NT2/D1 (cell line): Measurements from ENCODE around the gene GPR142.

Source experiments
- SUZ12 ChIP-seq: IDR thresholded peaks from 2 replicates; pipeline ENCODE4 v1.6.1; 2011; ENCODE audit not compliant: insufficient read length, insufficient read depth; ENCODE audit errors: extremely low read depth
- YY1 ChIP-seq: IDR thresholded peaks from 2 replicates; pipeline ENCODE4 v1.6.1; 2011; ENCODE audit not compliant: insufficient read length, insufficient read depth
- ZNF274 ChIP-seq: IDR thresholded peaks from 2 replicates; pipeline ENCODE4 v1.6.1; 2011; ENCODE audit warnings: mild to moderate bottlenecking, low read depth, low read length

DNA sequence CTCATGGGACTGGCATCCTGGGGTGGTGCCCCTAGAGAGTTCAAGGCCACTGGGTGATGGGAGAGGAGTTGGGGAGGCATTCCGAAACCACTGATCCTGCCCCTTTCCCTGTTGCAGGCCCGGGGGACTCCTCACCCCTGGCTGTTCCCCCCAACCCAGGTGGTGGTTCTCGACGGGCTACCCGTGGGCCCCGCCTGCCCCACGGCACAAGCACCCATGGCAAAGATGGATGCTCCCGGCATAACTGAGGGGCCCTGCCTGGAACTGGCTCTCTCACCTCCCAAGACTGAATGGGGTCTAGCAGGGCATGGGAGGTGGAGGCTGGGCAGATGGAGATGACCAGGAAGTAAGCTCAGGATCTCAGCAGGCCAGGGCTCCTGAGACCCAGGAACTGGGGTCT, 12.2 kb upstream of the GPR142 start:
- TF ChIP-seq YY1 (no peak), SUZ12 (no peak), ZNF274 (no peak)
